ENCODE measurements around the gene MEGF11. TPM values are rescaled to one million over a fixed set of nuclear protein-coding genes. Genes with fewer than 3 reads are reported as not detected.
A peak's percentile ranks its signal among the peaks of the same experiment; 100 is the strongest.

Gene MEGF11
- polyA plus RNA-seq, 6 donors from 2014 or later = 1.00 TPM; not detected in 5

GRCh38 chr15:66288551-66289185 lies 35.1 kb upstream of the MEGF11 start:
- Mint-ChIP-seq H3K4me1 (peaks cover 12 to 25% (median 15%) of the 10 kb centered on the region in 3 donors), H3K27ac (no peak overlapping the region), H3K27me3 (no peaks in the 10 kb centered on the region), H3K4me3 (no peak overlapping the region), H3K36me3 (no peaks in the 10 kb centered on the region), H3K9me3 (no peaks in the 10 kb centered on the region)
- ATAC-seq (ENCODE audit: low read depth in 2 of 2) = no peak
- DNase-seq = no peak

- DNase-seq (no peak), ATAC-seq (ENCODE audit: low read depth in 2 of 2) (no peak)
- peaks cover 12 to 25% (median 15%) of the 10 kb centered on the region in 3 donors for H3K4me1 Mint-ChIP-seq
- H3K9me3 Mint-ChIP-seq = no peaks in the 10 kb centered on the region
- no peak overlapping the region for H3K27ac Mint-ChIP-seq
- no peaks in the 10 kb centered on the region for H3K27me3 Mint-ChIP-seq
- H3K4me3 Mint-ChIP-seq = peak overlapping the region in 1 of 8 donors; percentile 74
- no peaks in the 10 kb centered on the region for H3K36me3 Mint-ChIP-seq
These were observed 34.5 kb upstream of the MEGF11 start for GRCh38 chr15:66288093-66288492.

- H3K27me3 Mint-ChIP-seq = no peaks in the 10 kb centered on the region
- ATAC-seq (ENCODE audit: low read depth in 2 of 2) (no peak), DNase-seq (peak; percentile 20)
- no peaks in the 10 kb centered on the region for H3K9me3 Mint-ChIP-seq
- H3K4me1 Mint-ChIP-seq = peaks cover 12 to 19% (median 14%) of the 10 kb centered on the region in 3 donors
- H3K36me3 Mint-ChIP-seq = no peaks in the 10 kb centered on the region
- no peak overlapping the region for H3K27ac Mint-ChIP-seq
- peak overlapping the region in 1 of 8 donors; percentile 74 for H3K4me3 Mint-ChIP-seq
These were observed 34.0 kb upstream of the MEGF11 start for GRCh38 chr15:66287461-66288057.

- Mint-ChIP-seq H3K4me3 (no peak overlapping the region), H3K27me3 (no peaks in the 10 kb centered on the region), H3K4me1 (peaks cover 4 to 6% (median 6%) of the 10 kb centered on the region in 3 donors), H3K9me3 (no peaks in the 10 kb centered on the region), H3K27ac (peak overlapping the region in 1 of 6 donors; percentile 54), H3K36me3 (no peaks in the 10 kb centered on the region)
- DNase-seq = no peak
- no peak for ATAC-seq (ENCODE audit: low read depth in 2 of 2)
These were observed 32.2 kb upstream of the MEGF11 start for GRCh38 chr15:66285533-66286280.

GRCh38 chr15:66284271-66284670 lies 30.7 kb upstream of the MEGF11 start:
- H3K36me3 Mint-ChIP-seq = no peaks in the 10 kb centered on the region
- peaks cover 0 to 2% (median 0%) of the 10 kb centered on the region in 7 donors for H3K9me3 Mint-ChIP-seq
- no peak overlapping the region for H3K27ac Mint-ChIP-seq
- no peak overlapping the region for H3K4me3 Mint-ChIP-seq
- ATAC-seq (ENCODE audit: low read depth in 2 of 2) (no peak), DNase-seq (no peak)
- H3K27me3 Mint-ChIP-seq = no peaks in the 10 kb centered on the region
- H3K4me1 Mint-ChIP-seq = no peaks in the 10 kb centered on the region

- no peak overlapping the region for H3K27ac Mint-ChIP-seq
- no peak for ATAC-seq (ENCODE audit: low read depth in 2 of 2)
- H3K36me3 Mint-ChIP-seq = no peaks in the 10 kb centered on the region
- peaks cover 0 to 4% (median 0%) of the 10 kb centered on the region in 7 donors for H3K9me3 Mint-ChIP-seq
- H3K27me3 Mint-ChIP-seq = no peaks in the 10 kb centered on the region
- no peak overlapping the region for H3K4me3 Mint-ChIP-seq
- no peak for DNase-seq
- no peaks in the 10 kb centered on the region for H3K4me1 Mint-ChIP-seq
These were observed 25.1 kb upstream of the MEGF11 start for GRCh38 chr15:66278671-66279070.

- DNase-seq (no peak), ATAC-seq (ENCODE audit: low read depth in 2 of 2) (no peak)
- Mint-ChIP-seq H3K27ac (no peak overlapping the region), H3K27me3 (no peaks in the 10 kb centered on the region), H3K36me3 (no peaks in the 10 kb centered on the region), H3K4me3 (no peak overlapping the region), H3K9me3 (peaks cover 0 to 4% (median 0%) of the 10 kb centered on the region in 7 donors), H3K4me1 (peaks cover 5 to 6% (median 6%) of the 10 kb centered on the region in 3 donors)
These were observed 24.5 kb upstream of the MEGF11 start for GRCh38 chr15:66278056-66278455.

- DNase-seq = no peak
- Mint-ChIP-seq H3K27ac (peak overlapping the region in 1 of 6 donors; percentile 65), H3K36me3 (no peaks in the 10 kb centered on the region), H3K4me1 (peaks cover 5 to 9% (median 8%) of the 10 kb centered on the region in 3 donors), H3K9me3 (peaks cover 0 to 4% (median 0%) of the 10 kb centered on the region in 7 donors), H3K4me3 (no peak overlapping the region), H3K27me3 (no peaks in the 10 kb centered on the region)
- ATAC-seq (ENCODE audit: low read depth in 2 of 2) = no peak
These were observed 23.0 kb upstream of the MEGF11 start for GRCh38 chr15:66276546-66276945.

GRCh38 chr15:66275352-66275751 lies 21.8 kb upstream of the MEGF11 start:
- no peak overlapping the region for H3K27ac Mint-ChIP-seq
- peaks cover 0 to 4% (median 0%) of the 10 kb centered on the region in 7 donors for H3K9me3 Mint-ChIP-seq
- no peaks in the 10 kb centered on the region for H3K27me3 Mint-ChIP-seq
- H3K36me3 Mint-ChIP-seq = no peaks in the 10 kb centered on the region
- no peak overlapping the region for H3K4me3 Mint-ChIP-seq
- DNase-seq (no peak), ATAC-seq (ENCODE audit: low read depth in 2 of 2) (no peak)
- H3K4me1 Mint-ChIP-seq = peaks cover 10 to 14% (median 12%) of the 10 kb centered on the region in 3 donors

- Mint-ChIP-seq H3K27me3 (peaks cover 0 to 6% (median 0%) of the 10 kb centered on the region in 3 donors), H3K36me3 (no peaks in the 10 kb centered on the region), H3K4me1 (peaks cover 10 to 14% (median 12%) of the 10 kb centered on the region in 3 donors), H3K4me3 (peak overlapping the region in 1 of 8 donors; percentile 57), H3K27ac (no peak overlapping the region), H3K9me3 (peaks cover 0 to 4% (median 0%) of the 10 kb centered on the region in 7 donors)
- ATAC-seq (ENCODE audit: low read depth in 2 of 2) (no peak), DNase-seq (no peak)
These were observed 17.4 kb upstream of the MEGF11 start for GRCh38 chr15:66270932-66271331.

GRCh38 chr15:66269326-66270090 lies 16.0 kb upstream of the MEGF11 start:
- DNase-seq (no peak), ATAC-seq (ENCODE audit: low read depth in 2 of 2) (no peak)
- H3K27ac Mint-ChIP-seq = no peak overlapping the region
- H3K4me1 Mint-ChIP-seq = peaks cover 10 to 14% (median 12%) of the 10 kb centered on the region in 3 donors
- no peak overlapping the region for H3K4me3 Mint-ChIP-seq
- H3K27me3 Mint-ChIP-seq = peaks cover 0 to 6% (median 0%) of the 10 kb centered on the region in 3 donors
- H3K36me3 Mint-ChIP-seq = no peaks in the 10 kb centered on the region
- peaks cover 0 to 4% (median 0%) of the 10 kb centered on the region in 7 donors for H3K9me3 Mint-ChIP-seq

GRCh38 chr15:66264859-66265513 lies 11.4 kb upstream of the MEGF11 start:
- DNase-seq = no peak
- Mint-ChIP-seq H3K36me3 (peaks cover 7 to 15% of the 10 kb centered on the region in 2 donors), H3K4me3 (no peak overlapping the region), H3K4me1 (no peaks in the 10 kb centered on the region), H3K27ac (no peak overlapping the region), H3K27me3 (peaks cover 10 to 30% (median 29%) of the 10 kb centered on the region in 3 donors), H3K9me3 (peaks cover 6 to 15% (median 13%) of the 10 kb centered on the region in 7 donors)
- ATAC-seq (ENCODE audit: low read depth in 2 of 2) = no peak
